IgD-negative memory B cell (primary cell): ENCODE data around the gene PODNL1. TPM values are rescaled to one million over a fixed set of nuclear protein-coding genes. Genes with fewer than 3 reads are reported as not detected.

Experiments
- H3K27ac Mint-ChIP-seq, 3 donors: one replicate each; pipeline ENCODE4 v1.8.0; 2020 to 2022; ENCODE audit warnings: mild to moderate bottlenecking in 3 of 3, mixed read lengths in 3 of 3, moderate library complexity in 1 of 3
- H3K27me3 Mint-ChIP-seq: one replicate; pipeline ENCODE4 v1.8.0; 2021; ENCODE audit warnings: mixed read lengths
- H3K36me3 Mint-ChIP-seq: one replicate; pipeline ENCODE4 v1.8.0; 2020; ENCODE audit warnings: mild to moderate bottlenecking, mixed read lengths
- H3K4me1 Mint-ChIP-seq, 3 donors: one replicate each; pipeline ENCODE4 v1.8.0; 2020 to 2022; ENCODE audit warnings: mixed read lengths in 3 of 3, mild to moderate bottlenecking in 1 of 3
- H3K4me3 Mint-ChIP-seq, 4 donors: one replicate each; pipeline ENCODE4 v1.8.0; 2020 to 2022; ENCODE audit warnings: mild to moderate bottlenecking in 4 of 4, mixed read lengths in 4 of 4, moderate library complexity in 3 of 4
- H3K9me3 Mint-ChIP-seq, 3 donors: one replicate each; pipeline ENCODE4 v1.8.0; 2020 to 2021; ENCODE audit warnings: mixed read lengths in 3 of 3, mild to moderate bottlenecking in 1 of 3
- polyA plus RNA-seq: library from polyadenylated mRNA; unstranded; fragments of 300-500 nt; fragmentation: Illumina TruSeq; gene quantifications from one replicate; pipeline ENCODE4 v1.2.3, GENCODE V29; 2021

PODNL1 gene, protein sequence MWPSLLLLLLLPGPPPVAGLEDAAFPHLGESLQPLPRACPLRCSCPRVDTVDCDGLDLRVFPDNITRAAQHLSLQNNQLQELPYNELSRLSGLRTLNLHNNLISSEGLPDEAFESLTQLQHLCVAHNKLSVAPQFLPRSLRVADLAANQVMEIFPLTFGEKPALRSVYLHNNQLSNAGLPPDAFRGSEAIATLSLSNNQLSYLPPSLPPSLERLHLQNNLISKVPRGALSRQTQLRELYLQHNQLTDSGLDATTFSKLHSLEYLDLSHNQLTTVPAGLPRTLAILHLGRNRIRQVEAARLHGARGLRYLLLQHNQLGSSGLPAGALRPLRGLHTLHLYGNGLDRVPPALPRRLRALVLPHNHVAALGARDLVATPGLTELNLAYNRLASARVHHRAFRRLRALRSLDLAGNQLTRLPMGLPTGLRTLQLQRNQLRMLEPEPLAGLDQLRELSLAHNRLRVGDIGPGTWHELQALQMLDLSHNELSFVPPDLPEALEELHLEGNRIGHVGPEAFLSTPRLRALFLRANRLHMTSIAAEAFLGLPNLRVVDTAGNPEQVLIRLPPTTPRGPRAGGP
- polyA plus RNA-seq: not detected

DNA sequence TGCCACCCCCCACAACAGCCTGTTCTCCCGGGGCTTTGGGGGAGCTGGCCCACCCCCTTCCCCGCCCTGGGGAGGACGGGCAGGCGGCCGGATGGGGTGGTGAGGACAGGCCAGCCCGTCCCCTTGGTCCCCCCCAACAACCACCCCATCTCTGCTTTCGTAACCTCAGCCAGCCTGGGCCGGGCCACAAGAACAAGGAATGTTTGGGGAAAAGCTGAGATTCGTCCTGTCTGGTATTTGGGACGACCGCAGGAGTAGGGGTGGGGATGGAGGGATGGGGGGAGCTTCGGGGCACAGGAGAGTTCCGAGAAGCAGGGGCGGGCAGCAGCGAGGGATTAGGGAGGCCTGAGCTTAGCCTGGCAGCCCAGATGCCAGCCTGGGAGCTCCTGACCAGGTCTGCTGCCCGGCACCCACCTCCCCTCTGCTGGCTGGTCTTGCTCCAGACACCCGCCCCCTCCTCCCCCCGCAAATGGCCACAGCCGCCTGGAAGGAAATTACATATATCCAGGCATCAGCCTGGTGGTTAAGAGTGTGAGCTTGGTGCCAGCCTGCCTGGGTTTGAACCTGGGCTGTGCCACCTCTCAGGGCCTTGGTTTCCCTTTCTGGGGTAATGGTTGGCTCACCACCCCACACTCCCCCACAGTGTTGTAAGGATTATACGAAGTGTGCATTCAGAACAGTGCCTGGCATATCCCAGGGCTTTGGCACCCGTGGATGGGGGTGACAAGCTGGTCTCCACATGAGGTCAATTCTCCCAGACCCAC lies at the start of gene PODNL1:
PODNL1 (minus strand) TSS at position 117 of the 764 bp plus-strand sequence. CDS start 236 bp downstream, outside the sequence.
- no peak within 1 kb of the TSS for H3K27ac Mint-ChIP-seq
- H3K4me1 Mint-ChIP-seq: peaks cover 0 to 3% (median 0%) of the 10 kb centered on the region in 3 donors
- H3K27me3 Mint-ChIP-seq: peaks cover 9% of the 10 kb centered on the region
- peaks cover 2% of the 10 kb centered on the region for H3K36me3 Mint-ChIP-seq
- H3K4me3 Mint-ChIP-seq: no peak within 1 kb of the TSS
- H3K9me3 Mint-ChIP-seq: no peaks in the 10 kb centered on the region

DNA sequence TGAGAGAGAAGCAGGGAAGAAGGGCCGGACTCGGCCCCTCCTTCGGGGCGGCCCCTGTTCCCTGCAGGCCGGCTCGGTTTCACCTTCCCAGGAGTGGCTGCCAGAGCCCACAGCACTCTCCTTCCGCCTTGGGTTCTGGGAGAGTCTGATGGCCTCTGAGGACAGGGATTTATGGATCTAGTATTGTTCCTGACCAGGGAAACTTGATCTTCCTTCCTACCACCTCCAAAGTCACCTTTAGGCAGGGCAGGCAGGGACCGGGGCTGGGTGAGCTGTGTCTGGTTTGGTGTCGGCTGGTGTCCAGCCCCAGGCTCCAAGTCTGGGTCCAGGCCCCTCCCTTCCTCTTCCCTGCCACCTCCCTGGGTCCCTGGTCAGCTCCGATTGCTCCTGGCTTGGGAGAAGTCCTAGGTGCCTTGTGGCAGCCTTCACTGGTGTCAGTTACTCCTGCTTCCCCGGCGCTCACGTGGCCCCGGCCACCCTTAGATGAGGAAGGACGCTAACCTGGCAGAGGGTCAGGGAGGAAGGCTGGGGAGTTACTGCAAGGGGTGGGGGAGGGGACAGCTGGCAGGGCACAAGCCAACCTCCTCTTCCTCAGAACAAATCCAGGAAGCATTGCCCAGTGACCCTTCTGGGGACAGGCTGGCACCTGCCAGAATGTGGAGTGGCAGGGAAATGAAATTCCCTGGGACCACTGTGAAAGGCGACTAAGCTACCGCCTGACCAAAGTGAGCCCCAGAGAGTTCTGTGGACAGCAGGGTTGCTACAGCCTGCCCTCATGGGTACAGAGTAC lies 49.1 kb upstream of the PODNL1 start:
- Mint-ChIP-seq H3K4me1 (peaks cover 15 to 45% (median 23%) of the 10 kb centered on the region in 3 donors), H3K36me3 (peaks cover 3% of the 10 kb centered on the region), H3K27me3 (no peaks in the 10 kb centered on the region), H3K4me3 (peak overlapping the region; percentile 73 to 95 (median 86)), H3K9me3 (no peaks in the 10 kb centered on the region), H3K27ac (peak overlapping the region; percentile 95 to 99 (median 98))

DNA sequence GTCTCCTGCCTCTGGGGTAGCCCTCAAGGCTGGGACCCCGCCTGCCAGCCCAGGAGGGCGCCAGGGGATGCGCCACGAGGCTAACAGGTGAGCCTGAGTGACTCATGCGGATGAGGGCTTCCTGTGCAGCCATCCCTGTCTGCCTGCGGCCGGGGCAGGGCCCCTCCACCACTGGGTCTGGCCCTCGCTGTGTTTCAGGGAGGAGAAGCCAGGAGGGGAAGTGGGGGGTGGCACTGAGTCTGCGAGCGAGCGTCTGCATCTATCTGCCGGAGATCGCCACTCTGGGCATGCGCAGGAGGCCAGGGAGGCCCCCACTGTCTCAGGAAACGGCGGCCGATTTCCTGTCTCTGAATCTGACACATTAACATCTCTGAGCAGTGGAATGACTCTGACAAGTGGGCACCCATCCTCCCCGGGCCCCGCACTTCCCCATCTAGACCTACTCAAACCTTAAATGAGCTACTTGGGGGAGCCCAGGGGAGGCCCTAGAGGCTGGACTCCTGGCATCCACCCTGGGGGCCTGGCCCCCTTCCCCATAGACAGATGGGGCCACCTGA lies 48.2 kb upstream of the PODNL1 start:
- Mint-ChIP-seq H3K4me1 (peaks cover 20 to 49% (median 28%) of the 10 kb centered on the region in 3 donors), H3K9me3 (no peaks in the 10 kb centered on the region), H3K4me3 (peak overlapping the region; percentile 73 to 95 (median 86)), H3K36me3 (peaks cover 3% of the 10 kb centered on the region), H3K27ac (peak overlapping the region; percentile 95 to 99 (median 98)), H3K27me3 (no peaks in the 10 kb centered on the region)

DNA sequence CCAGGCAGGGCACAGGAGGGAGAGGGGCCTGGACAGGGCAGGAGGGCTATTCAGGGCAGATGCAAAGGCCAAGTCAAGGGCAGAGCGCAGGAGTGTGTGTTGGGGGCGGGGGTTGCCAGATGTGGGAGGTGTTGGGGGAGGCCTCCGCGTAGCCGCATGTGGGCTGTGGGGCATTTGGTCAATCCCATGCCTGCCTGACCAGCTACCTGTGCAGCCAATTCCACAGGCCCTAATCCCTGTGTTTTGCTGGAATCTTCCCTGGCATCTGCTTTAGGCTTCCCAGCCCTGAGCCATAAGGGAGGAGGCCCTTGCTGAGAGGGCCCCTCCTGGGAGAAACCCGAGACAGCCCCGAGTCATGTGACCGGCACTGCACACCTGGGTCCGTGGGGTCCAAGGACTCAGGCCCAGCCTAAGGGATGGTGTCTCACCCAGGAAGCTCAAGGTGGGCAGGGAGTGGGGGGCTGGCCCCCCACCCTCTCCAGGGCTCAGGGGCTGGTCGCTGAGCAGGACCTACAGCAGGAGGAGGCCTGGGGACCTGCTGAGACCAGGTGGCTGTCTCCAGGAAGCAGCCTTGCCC lies 47.6 kb upstream of the PODNL1 start:
- peaks cover 24 to 52% (median 31%) of the 10 kb centered on the region in 3 donors for H3K4me1 Mint-ChIP-seq
- H3K9me3 Mint-ChIP-seq: no peaks in the 10 kb centered on the region
- peak overlapping the region; percentile 95 to 99 (median 98) for H3K27ac Mint-ChIP-seq
- no peaks in the 10 kb centered on the region for H3K27me3 Mint-ChIP-seq
- H3K36me3 Mint-ChIP-seq: peaks cover 3% of the 10 kb centered on the region
- peak overlapping the region; percentile 58 to 95 (median 88) for H3K4me3 Mint-ChIP-seq

DNA sequence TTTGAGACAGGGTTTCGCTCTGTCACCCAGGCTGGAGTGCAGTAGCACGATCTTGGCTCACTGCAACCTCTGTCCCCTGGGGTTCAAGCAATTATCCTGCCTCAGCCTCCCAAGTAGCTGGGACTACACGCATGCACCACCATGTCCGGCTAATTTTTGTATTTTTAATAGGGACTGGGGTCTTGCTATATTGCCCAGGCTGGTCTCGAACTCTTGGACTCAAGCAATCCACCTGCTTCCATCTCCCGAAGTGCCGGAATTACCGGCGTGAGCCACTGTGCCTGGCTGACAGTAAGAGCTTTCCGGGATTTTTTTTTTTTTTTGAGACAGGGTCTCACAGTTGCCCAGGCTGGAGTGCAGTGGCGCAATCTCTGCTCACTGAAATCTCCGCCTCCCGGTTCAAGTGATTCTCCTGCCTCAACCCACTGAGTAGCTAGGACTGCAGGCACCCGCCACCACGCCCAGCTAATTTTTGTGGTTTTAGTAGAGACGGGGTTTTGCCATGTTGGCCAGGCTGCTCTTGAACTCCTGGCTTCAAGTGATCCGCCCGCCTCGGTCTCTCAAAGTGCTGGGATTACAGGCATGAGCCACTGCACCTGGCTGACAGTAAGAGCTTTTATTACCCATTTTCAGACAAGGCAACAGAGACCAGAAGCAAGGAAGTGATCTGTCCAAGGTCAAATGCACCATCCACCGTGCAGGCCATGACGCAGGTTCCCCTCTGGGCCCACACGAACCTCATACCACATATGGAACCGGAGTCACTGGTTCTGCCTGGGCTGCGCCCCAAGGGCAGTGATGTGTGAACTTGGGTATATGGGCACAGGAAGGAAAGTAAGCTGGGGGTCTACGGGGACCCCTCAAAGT lies 46.9 kb upstream of the PODNL1 start:
- Mint-ChIP-seq H3K27ac (peak overlapping the region; percentile 95 to 99 (median 98)), H3K27me3 (no peaks in the 10 kb centered on the region), H3K36me3 (peaks cover 3% of the 10 kb centered on the region), H3K4me1 (peaks cover 24 to 52% (median 32%) of the 10 kb centered on the region in 3 donors), H3K9me3 (no peaks in the 10 kb centered on the region), H3K4me3 (peak overlapping the region; percentile 58 to 95 (median 88))

DNA sequence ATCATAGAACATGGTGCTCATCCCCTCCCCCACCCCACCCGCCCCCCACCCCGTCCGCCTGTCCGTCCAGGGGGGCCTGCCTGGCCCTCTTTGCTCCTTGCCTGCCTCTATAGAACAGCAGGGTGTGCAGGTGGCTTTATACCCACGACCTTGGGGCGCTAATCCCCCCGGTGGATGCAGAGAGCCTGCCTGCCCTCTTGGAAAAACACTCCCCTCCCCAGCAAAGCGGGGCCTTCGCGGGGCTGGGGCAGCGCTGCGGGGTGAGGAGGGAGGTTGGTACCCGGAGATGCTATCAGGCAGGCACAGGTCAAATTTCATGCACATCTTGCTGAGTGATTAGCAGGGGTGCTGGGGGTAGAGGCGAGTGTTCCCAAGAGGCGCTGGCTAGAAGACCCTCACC lies 46.0 kb upstream of the PODNL1 start:
- Mint-ChIP-seq H3K4me3 (peak overlapping the region in 2 of 4 donors; percentile 32 to 84), H3K36me3 (peaks cover 3% of the 10 kb centered on the region), H3K9me3 (no peaks in the 10 kb centered on the region), H3K4me1 (peaks cover 24 to 49% (median 37%) of the 10 kb centered on the region in 3 donors), H3K27ac (peak overlapping the region; percentile 63 to 98 (median 95)), H3K27me3 (peaks cover 2% of the 10 kb centered on the region)

DNA sequence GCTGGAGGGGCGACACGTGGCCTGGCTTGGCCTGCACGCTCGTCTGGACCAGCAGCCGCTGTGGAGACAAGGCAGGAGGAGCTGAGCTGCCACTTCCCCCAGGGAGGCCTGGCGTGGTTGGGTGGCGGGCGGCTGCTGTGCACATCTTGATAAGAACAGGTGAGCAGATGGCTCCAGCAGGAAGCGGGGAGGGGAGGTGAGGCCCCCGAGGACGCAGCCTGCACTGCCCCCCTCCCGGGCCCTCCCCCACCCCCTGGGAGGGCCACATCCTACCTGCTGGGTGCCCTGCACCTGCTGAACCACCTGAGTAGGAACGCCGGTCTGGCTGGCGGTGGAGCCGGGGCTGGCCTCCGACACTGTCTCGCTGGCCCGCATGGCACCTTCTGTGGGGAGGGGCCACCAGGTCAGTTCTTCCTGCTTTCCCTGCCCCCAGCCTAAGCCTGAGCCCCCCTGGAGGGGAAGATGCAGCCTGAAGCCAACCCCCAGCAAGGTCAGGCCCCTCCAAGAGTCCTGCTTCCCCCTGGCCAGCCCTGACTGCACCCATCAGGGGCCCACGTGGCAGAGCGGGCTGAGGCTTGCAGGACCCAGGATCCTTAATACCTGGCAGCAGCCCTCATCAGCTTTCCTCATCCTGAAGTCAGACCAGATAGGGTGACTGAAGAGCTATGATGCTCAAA lies 45.1 kb upstream of the PODNL1 start:
- peaks cover 2% of the 10 kb centered on the region for H3K27me3 Mint-ChIP-seq

DNA sequence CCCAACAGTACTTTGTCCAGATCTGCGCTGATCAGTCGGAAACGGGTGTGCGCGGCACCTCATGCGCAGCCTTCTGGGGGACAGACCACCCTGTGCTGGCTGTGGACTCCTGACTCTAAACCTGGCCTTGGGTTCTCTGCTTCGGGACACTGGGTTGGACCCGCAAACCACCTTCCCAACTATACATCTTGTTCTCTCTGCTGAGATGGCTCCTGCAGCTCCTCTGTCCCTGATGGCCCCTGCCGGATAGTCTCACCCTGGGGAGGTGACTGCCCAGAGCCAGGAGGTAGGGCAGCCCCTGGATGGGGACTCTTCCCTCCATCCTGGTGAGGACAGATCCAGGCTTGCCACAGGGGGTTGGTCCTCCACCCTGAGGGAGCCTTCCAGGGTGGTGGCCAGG lies 44.6 kb upstream of the PODNL1 start:
- Mint-ChIP-seq H3K4me1 (peaks cover 24 to 46% (median 33%) of the 10 kb centered on the region in 3 donors), H3K27ac (peak overlapping the region; percentile 71 to 95 (median 84)), H3K36me3 (no peaks in the 10 kb centered on the region), H3K4me3 (peak overlapping the region in 3 of 4 donors; percentile 27 to 84 (median 47)), H3K9me3 (no peaks in the 10 kb centered on the region), H3K27me3 (peaks cover 2% of the 10 kb centered on the region)

More for the DNA sequence above, 45.1 kb upstream of the PODNL1 start:
- Mint-ChIP-seq H3K4me3 (peak overlapping the region in 3 of 4 donors; percentile 27 to 70 (median 47)), H3K36me3 (no peaks in the 10 kb centered on the region), H3K27ac (peak overlapping the region; percentile 71 to 95 (median 84)), H3K9me3 (no peaks in the 10 kb centered on the region), H3K4me1 (peaks cover 24 to 46% (median 36%) of the 10 kb centered on the region in 3 donors)

DNA sequence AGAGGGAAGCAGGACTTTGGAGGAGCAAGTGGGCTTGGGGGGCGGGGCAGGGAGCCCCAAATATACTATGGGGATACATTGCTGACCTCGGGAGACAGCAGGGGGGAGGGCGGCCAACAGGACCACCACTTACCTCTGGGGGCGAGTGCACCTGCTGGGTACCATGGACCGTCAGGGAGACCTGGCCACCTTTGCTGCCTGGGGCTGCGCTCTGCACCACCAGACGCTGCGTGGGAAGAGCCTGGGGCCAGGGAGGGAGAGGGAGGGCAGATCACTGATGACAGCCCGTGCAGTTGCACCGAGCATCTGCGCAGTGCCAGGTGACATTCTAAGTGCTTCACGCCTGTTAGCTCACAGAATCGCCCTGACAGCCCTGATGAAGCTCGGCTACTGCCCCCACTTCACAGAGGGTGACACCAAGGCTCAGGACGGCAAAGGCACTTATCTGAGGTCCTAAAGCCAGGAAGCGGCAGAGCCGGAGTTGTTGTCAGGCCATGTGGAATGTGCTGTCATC lies 43.8 kb upstream of the PODNL1 start:
- H3K36me3 Mint-ChIP-seq: no peaks in the 10 kb centered on the region
- H3K4me3 Mint-ChIP-seq: peak overlapping the region in 3 of 4 donors; percentile 79 to 85 (median 80)
- peaks cover 24 to 40% (median 28%) of the 10 kb centered on the region in 3 donors for H3K4me1 Mint-ChIP-seq
- peaks cover 2% of the 10 kb centered on the region for H3K27me3 Mint-ChIP-seq
- no peaks in the 10 kb centered on the region for H3K9me3 Mint-ChIP-seq
- peak overlapping the region in 2 of 3 donors; percentile 85 to 95 for H3K27ac Mint-ChIP-seq

DNA sequence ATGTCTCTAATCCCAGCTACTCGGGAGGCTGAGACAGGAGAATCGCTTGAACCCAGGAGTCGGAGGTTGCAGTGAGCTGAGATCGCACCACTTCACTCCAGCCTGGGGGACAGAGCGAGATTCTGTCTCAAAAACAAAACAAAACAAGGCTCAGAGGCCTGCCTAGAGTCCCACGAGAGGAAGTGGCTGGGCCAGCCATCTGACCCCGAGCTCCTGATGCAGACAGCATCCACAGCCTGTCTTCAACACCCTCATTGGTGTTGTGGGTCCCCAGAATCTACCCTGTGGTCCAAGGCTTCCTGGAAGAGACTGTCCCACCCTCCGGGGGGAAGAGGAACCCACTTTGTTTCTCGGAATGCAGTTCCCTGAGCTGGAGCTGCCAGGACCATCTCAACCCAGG lies 43.2 kb upstream of the PODNL1 start:
- H3K27me3 Mint-ChIP-seq: peaks cover 2% of the 10 kb centered on the region
- no peaks in the 10 kb centered on the region for H3K36me3 Mint-ChIP-seq
- H3K4me1 Mint-ChIP-seq: peaks cover 23 to 37% (median 26%) of the 10 kb centered on the region in 3 donors
- H3K9me3 Mint-ChIP-seq: no peaks in the 10 kb centered on the region
- peak overlapping the region in 3 of 4 donors; percentile 79 to 85 (median 80) for H3K4me3 Mint-ChIP-seq
- peak overlapping the region; percentile 85 to 95 (median 91) for H3K27ac Mint-ChIP-seq

DNA sequence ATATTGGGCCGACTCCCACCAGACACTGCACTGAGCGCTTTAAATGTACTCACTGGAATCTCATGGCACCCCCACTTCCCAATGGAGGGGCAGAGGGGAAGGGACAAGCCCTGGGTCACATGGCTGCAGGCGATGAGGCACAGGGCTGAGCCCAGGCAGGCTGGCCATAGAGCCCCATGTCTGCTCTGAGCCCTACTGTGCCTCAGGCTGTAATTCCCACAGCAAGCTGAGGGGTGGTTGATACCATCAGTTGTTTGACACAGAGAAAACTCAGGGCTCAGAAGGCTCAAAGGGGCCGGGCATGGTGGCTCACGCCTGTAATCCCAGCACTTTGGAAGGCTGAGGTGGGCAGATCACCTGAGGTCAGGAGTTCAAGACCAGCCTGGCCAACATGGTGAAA lies 42.8 kb upstream of the PODNL1 start:
- Mint-ChIP-seq H3K36me3 (no peaks in the 10 kb centered on the region), H3K27me3 (peaks cover 2% of the 10 kb centered on the region), H3K4me3 (peak overlapping the region in 3 of 4 donors; percentile 79 to 85 (median 80)), H3K27ac (peak overlapping the region; percentile 23 to 95 (median 91)), H3K9me3 (no peaks in the 10 kb centered on the region), H3K4me1 (peaks cover 22 to 36% (median 26%) of the 10 kb centered on the region in 3 donors)

DNA sequence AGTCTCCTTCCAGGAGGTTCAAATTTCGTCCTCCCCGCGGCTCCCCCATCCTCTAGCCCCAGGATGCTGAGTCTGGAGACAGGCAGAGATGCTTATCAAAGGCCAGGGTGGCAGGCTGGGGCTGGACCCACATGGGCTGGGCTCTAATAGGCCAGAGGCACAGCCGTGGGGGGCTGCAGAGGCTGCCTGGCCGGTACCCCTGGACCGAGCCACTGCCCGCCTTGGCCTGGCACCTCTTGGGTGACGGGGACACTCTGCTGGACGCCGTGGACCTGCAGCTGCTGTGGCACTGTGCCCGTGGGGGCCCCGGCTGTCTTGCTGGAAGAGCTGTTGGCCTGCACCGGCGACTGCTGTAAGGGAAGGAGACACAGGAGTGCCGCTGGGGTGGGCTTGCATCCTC lies 42.1 kb upstream of the PODNL1 start:
- H3K9me3 Mint-ChIP-seq: no peaks in the 10 kb centered on the region
- peaks cover 2% of the 10 kb centered on the region for H3K27me3 Mint-ChIP-seq
- peaks cover 19 to 37% (median 23%) of the 10 kb centered on the region in 3 donors for H3K4me1 Mint-ChIP-seq
- H3K4me3 Mint-ChIP-seq: peak overlapping the region in 1 of 4 donors; percentile 79
- H3K27ac Mint-ChIP-seq: peak overlapping the region in 1 of 3 donors; percentile 23
- no peaks in the 10 kb centered on the region for H3K36me3 Mint-ChIP-seq
